HL-60 (cell line): Measurements from ENCODE around the gene ITGB1.
"Not testable (repeated sequence)": the region's sequence is repeated elsewhere in the genome, so short reads cannot be mapped to it uniquely, and the experiment has no call there.

Experiments used
- DNase-seq, 2 experiments: peaks; one replicate each; pipeline ENCODE4 v3.0.0-alpha.2; 2010 to 2020; ENCODE audit warnings: low read depth in 1 of 2, low spot score in 1 of 2
- H3K27ac ChIP-seq: fragments of 250-450 bp; sonication (Bioruptor Pico); replicated peaks from 2 replicates; pipeline ENCODE4 v1.5.1; 2020; ENCODE audit warnings: mild to moderate bottlenecking, moderate library complexity
- H3K27me3 ChIP-seq: fragments of 250-450 bp; sonication (Bioruptor Pico); 2 replicates; pipeline ENCODE4 v1.5.1; 2021; ENCODE audit warnings: mild to moderate bottlenecking, moderate library complexity; ENCODE audit not compliant: insufficient read depth, poor library complexity, severe bottlenecking
- H3K4me3 ChIP-seq: replicated peaks from 2 replicates; pipeline ENCODE4 v1.5.1; 2011; ENCODE audit warnings: mild to moderate bottlenecking, control low read depth, low read length; ENCODE audit not compliant: insufficient read depth
- CTCF ChIP-seq: IDR thresholded peaks from one replicate; pipeline ENCODE4 v1.5.1; 2011; ENCODE audit warnings: low read length, control low read depth, inconsistent platforms; ENCODE audit not compliant: insufficient read depth
- GABPA ChIP-seq: IDR thresholded peaks from 2 replicates; pipeline ENCODE4 v1.6.1; 2012; ENCODE audit warnings: low read depth
- POLR2AphosphoS5 ChIP-seq: IDR thresholded peaks from 2 replicates; pipeline ENCODE4 v1.6.1; 2012; ENCODE audit warnings: low read depth
- REST ChIP-seq: IDR thresholded peaks from 2 replicates; pipeline ENCODE4 v1.6.1; 2012; ENCODE audit warnings: low read depth; ENCODE audit not compliant: insufficient replicate concordance
- SPI1 ChIP-seq: IDR thresholded peaks from 2 replicates; pipeline ENCODE4 v1.6.1; 2012; ENCODE audit warnings: low read depth, mild to moderate bottlenecking, borderline replicate concordance

The ITGB1 gene

GRCh38 chr10:32895200-32895968 is 62.6 kb downstream of the ITGB1 start:
- not testable (repeated sequence) for H3K27me3 ChIP-seq, H3K27ac ChIP-seq, DNase-seq, H3K4me3 ChIP-seq

- Histone ChIP-seq H3K4me3 (no peak overlapping the region), H3K27ac (no peak overlapping the region), H3K27me3 (no peaks in the 10 kb centered on the region)
- no peak for DNase-seq
- TF ChIP-seq SPI1 (no peak), GABPA (no peak), CTCF (no peak), POLR2AphosphoS5 (no peak)
These were observed 63.9 kb downstream of the ITGB1 start for GRCh38 chr10:32893916-32894664.

GRCh38 chr10:32893434-32893833 is 64.6 kb downstream of the ITGB1 start:
- DNase-seq, result peak in 1 of 2 experiments; percentile 21
- Histone ChIP-seq H3K27ac (no peak overlapping the region), H3K4me3 (no peak overlapping the region), H3K27me3 (no peaks in the 10 kb centered on the region)
- no peak for TF ChIP-seq REST
- no peak for TF ChIP-seq POLR2AphosphoS5
- peak; percentile 17; the same call in 1 of the 2 replicates for TF ChIP-seq SPI1
- no peak for TF ChIP-seq CTCF

- H3K4me3 ChIP-seq, result no peak overlapping the region
- no peak overlapping the region for H3K27ac ChIP-seq
- H3K27me3 ChIP-seq, result no peaks in the 10 kb centered on the region
- TF ChIP-seq REST, result no peak
- no peak for TF ChIP-seq POLR2AphosphoS5
- no peak for TF ChIP-seq CTCF
- no peak for TF ChIP-seq GABPA
- TF ChIP-seq SPI1, result no peak
- no peak for DNase-seq
These were observed 66.8 kb downstream of the ITGB1 start for GRCh38 chr10:32891261-32891660.
